ENCODE results near the gene CIRBP.

Gene CIRBP

DNA sequence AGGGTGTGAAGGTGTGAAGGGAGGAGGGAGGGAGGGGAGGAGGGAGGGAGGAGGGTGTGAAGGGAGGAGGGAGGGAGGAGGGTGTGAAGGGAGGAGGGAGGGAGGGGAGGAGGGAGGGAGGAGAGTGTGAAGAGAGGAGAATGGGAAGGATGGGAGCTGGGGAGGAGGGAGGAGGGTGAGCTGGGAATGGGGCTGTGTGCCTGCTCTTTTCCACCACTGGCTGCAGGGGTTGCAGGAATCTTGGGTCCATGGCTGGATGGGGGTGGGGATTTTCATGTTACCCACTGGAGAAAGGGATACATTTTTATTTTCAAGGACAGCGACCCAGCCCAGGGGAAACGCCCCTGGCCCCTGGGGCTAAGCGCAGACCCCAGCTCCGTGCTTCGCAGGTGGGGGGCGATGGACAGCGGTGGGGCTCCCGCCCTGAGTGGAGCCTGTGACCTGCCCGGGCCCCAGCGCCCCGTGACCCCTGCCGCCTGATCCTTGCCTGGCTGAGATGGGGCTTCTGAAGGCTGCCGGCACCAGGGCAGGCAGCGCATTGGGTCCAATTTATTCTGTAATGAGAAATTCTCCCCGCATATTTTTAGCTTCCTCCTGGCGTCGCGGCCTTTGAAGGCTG lies 13.6 kb downstream of the CIRBP start:
- no peak for DNase-seq

DNA sequence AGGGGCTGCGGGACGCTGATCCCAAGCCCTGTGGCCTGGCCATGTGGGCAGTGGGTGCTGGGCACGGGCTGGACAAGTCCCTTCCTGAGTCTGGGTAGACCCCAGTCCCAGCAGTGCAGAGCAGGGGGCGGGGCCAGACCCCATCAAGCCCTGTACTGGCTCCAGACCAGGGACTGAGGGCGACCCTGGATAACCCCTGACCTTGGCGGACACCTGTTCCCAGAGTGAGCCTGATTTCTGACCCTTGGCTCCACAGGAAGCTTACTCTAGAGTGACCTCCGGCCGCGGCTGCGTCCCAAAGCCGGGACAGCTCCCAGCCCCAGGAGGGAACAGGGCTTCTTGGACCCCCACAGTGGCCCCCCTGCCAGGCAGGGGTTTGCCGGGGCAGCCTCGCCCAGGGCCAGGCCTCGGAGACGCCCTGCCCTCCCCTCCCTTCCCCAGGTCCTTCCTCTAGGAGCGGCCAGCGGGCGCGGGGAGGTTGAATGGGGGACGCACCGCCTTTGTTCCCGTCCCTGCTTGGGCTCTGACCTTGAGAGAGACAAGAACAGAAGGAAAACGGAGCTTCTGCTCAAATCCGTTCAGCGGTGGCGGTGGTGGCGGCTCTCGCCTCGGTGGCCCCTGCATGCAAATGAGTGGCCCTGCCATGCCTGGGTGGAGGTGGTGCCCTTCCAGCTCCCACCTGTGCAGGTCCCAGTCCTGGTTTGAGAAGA lies 14.2 kb downstream of the CIRBP start:
- DNase-seq: no peak

DNA sequence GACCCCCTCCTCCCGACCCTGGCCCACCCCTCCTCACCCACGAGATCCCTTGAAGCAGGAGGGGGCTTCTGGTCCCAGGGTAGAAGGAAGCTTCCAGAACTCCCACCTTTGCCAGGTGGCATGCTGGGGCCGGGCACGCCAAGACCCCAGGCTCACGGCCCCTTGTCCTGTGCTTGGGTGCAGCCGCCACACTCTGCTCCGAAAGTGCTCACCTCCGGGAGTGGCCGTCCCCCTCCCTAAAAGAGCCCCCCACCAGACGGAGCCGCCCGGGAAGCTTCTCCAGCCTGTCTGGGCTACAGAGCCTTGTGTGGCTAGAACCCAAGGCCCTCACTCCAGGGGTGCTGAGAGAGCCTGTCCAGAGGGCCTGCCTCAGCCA lies 14.8 kb downstream of the CIRBP start:
- DNase-seq: no peak

DNA sequence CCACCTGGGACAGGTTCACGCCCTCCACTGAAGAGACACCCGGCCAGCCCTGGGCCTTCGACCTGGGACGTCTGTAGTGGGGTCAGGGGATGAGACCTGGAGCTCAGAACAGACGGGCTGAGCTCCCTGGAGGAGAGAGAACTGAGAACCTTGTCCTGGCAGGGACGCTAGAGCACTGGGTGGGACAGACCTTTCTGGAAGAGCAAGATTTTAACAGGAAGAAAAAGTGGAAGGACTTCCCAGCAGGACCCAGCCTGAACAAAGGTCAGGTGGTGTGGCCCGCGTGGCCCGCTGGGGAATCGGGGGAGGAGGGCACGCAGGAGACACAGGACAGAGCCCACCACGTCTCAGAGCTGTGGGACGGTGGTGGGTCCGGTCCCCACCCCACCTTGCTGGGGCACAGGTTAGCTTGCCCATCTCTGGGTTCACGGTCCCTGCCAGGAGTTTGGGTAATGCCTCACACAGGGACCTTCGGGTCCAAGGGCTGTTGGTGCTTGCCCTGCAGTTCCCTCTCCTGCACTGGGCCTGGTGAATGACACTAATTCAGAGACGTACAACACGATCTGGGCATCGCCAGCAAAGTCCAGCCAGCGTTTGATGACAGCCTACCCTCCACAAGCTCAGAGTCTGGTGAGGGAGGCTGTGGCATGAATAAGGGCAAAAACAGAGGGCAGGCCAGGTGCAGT lies 15.3 kb downstream of the CIRBP start:
- DNase-seq: no peak

DNA sequence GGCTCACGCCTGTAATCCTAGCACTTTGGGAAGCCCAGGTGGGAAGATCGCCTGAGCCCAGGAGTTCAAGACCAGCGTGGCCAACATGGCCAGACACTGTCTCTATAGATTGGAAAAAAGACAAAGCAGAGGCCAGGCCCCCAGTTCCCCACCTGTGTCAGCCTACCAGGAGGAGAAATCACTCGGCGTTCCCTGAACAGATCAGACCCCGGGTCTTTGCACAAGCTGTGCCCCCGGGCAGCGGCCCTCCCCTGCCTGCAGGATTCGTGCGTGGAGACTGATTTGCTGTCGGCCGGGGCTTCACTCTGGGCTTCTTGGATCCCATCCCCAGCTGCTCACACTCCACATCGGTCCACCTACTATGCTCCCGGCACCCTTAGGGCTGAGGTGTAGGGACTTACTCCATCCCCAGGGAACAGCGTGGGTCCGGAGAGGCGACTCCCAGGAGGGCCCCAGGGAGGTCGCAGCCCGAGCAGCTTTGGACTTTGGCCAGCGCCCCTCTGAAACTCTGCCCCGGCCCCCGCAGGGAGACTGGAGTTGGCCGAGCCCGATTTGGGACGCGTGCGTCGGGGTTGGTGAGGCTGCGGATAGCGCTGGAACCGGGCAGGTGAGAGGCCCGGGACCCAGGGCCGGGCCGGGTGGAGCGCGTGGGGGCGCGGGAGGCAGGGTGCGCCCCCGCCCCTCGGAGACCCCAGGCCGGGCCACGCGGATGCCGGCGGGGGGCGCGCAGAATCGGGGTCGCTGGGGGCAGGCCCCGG lies 16.0 kb downstream of the CIRBP start:
- no peak for DNase-seq

DNA sequence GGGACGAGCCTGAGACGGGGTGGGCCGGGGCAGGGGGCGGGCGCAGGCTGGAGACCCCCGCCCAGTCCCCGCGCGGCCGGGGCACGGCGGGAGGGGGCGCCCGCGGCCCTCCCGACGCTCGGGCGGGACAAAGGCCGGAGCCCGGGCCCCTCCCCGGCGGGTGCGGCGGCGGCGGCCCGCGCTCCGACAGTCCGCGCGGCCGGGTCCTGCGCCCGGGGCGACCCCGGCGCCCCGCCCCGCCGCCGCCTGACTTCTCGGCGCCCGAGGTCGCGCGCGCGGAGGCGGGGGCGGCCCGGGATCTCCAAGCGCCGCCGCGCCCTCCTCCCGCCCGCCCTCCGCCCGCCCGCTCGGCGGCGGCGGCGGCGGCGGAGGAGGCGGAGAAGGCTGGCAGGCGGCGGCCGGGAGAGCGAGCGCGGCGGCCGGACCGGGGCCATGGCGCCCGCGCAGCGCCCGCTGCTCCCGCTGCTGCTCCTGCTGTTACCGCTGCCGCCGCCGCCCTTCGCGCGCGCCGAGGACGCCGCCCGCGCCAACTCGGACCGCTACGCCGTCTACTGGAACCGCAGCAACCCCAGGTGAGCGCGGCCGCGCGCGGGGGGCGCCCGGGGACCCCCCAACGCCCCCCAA lies 16.7 kb downstream of the CIRBP start, which contains the start of gene EFNA2:
TSS of gene EFNA2 (plus strand) at position 137 of the 624 bp plus-strand sequence. CDS start at position 433, 296 bp downstream.
- DNase-seq: no peak

DNA sequence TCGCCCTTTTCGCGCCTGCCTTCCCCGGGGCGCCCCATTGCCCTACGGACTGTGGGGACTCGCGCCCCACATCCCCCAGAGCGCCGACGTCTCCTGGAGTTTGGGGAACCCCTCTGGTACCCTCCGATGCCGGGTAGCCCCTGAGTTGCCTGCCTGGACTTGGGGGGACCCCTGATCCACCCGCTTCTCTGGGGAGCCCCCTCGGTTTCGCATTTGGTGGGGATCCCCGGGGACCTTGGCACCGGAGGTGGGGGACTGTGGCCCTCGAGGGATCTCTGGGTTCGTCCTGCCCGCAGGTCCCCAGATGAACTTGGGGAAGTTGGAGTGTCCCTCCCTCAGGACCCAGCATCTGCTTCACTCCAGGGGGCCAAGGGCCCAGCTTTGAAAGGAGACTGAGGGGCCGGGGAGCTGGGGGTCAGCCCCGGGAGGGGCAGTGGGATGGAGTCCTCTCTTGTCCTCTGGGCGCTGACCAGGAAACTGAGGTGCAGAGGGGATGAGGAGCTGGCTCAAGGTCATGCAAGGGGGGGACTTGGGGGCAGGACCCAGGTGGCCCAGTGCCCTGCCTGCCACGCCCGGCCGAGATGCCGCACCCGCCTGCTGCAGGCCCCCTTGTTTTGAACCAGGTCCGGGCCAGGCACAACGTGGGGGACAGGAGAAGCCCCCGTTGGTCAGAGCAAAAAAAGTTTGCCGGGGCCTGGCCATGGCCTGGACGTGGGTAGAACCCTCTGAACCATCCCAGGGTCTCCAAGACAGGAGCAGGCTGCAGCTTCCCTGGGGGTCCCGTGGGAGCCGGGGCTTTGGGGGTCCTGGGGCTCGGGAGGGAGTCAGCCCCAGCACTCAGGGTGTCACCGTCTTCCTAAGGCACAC lies 17.6 kb downstream of the CIRBP start:
- no peak for DNase-seq

DNA sequence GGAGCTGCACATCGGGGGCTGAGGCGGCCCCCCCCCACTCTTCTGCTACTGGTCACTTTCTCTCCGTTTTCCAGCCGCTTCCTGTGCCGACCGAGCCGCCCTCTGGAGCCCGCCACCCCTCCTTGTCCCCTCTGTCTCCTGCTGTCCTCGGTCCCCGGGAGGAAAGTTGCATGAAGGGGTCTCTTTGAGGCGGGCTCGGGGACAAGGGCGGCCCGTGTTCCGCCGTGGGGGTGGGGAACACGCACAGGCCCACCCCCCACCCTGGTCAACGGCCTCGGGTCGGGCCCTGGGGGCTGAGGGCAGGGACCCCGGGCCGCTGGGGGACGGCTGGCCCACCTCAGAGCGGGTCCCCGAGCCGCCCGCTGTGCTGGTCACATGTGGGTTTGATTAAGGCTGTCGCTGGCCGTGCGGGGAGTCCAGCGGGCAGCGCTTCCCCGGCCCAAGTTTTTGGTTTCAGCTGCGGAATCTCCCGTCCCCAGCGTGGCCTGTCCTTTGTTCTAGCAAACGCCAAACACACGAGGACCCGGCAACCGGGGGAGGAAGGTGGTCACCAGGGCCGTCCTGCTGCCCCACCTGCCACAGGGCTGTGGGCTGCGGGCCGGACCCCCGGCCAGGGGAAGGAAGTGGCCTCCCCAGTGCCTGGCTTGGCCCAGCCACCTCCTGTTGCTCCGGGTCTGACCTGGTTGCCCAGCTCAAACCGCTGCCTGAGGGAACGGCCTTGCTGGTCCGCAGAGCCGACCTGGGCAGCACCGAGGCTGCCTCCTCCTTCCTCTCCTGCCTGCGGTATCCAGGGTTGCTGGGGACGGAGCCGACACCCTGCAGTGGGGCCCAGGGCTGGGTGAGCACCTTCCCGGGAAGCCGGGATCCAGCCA lies 18.5 kb downstream of the CIRBP start:
- no peak for DNase-seq

DNA sequence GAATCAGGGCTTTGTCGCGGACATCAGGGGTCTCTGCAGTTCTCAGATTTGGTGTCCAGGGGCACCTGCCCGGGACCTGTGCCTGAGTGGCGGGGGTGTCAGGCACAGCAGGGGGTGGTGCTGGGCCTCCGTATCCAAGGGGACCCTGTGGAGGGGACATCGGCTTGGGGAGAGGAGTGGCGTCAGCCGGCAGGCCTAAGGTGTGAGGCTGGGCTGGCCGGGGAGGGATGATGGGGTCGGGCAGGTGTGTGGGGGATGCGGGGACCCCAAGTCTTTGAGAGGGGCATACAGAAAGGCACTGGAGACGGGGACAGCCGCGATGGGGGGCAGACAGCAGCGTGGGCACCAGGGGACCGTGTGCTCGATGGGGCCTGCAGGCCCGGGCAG lies 19.1 kb downstream of the CIRBP start:
- no peak for DNase-seq

DNA sequence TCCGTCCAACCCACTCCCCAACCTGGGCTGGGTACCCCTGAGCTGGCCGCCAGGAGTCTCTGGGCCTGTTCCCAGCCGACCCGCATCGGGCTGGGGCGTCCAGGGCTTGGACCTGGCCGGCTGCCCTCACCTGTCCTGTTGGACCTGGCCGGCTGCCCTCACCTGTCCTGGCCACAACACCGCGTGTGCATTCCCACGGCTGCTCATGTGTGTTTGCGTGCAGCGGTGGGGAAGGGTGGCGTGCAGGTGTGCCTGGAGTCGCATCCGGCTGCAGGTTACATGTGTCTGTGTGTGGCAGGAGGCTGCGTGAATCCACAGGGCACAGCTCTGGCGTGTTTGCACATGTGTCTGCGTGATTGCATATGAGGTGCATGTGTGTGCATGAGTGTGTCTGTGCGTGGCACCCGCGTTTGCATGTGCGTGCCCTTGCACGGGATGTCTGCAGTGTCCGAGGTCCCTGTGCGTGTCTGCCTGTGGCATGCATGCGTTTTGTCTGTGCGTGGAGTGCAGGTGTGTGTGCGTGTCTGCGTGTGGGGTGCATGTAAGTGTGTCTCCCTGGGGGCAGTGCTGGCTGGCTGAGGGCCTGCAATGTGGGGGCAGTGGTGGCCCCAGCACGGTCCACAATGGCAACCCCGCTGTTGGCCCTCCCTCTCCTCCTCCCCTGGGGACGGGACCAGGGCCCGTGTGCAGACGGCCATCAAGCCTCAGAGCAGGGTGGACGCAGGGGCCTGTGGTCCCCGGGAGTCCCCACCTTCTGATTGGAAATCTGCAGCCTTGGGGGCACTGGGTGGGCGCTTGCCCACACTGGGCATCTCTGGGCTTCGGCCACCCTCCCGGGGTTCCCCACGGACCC lies 19.9 kb downstream of the CIRBP start:
- DNase-seq: no peak

DNA sequence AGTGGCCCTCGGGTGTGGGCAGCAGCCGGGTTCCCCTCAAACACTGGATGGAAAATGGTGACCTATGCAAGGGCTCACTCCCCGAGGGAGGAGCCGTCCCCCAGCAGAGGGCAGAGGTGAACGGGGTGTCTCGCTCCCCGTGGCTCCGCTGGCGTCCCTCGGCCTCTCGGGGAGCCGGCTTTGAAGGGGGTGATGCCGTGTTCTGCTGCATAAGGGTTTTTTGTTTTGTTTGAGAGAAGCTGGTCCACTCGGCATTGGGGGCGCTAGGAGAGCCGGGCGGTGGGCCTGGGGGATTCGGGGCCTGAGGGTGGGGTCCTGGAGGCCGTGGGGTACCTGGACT lies 20.5 kb downstream of the CIRBP start:
- DNase-seq: no peak

DNA sequence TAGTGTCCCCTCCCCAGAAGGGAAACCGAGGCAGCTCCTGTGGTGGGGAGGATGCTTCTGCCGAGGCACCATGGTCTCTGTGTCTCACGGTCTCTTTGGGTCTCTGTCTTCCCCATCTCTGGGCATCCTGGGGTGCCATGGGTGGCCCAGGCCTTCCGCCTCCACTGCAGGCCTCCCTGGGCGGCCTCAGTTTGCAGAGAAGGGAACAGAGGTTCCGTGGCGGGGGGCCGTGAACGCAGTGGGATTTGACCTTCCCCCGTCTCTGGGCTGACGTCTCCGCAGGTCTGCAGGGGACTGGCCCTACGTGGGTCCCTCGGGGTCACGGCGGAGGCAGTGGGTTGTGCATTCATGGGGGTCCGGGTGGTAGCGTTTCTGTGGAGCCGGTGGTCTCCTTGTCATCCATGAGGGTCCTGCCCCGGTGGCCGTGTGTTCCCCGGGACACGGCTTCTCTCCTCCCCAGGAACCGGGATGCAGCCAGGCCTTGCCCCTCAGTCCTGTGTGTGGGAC lies 21.1 kb downstream of the CIRBP start:
- no peak for DNase-seq

DNA sequence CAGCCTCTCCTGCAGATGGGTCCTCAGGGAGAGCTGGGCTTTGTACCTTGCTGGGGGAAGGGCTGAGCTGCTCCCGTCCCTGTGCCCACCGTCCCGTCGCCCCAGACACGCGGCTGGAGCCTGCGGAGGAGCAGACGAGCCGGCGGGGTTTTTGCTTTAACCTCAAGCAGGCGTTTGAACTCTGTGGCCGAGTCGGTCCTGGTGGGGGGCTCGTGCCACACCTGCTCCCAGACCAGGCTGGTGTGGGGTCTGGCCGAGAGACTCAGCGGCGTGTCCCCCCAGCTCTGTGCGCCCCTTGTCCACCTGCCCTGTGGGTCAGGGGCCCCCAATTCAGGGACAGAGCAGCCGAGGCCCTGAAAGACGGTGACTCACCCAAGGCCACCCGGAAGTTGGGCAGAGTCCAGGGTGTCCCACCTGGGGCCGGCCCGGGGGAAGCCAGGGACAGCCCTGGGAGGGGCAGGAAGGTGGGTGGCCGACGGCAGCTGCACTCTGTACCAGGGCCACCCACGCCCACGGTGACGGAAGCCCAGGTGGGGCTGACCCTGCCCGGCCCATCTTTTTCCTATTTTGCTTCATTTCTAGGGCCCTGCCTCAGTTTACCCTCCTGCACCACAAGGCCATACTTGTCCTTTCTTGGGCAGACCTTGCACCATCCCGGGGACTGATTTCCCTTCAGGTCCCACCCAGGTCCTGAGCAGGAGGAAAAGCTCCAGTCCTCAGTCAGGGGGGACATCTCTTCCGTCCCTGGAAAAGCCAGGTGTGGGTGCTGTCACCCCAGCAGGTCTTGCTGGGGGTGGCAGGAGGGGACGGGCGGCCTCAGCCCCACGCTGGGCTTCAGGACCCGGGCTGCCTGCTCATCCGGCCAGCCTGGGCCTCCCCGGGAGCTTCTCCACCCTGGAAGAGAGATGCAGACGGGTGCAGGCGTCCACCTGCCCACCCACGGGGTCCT lies 21.8 kb downstream of the CIRBP start:
- DNase-seq: no peak

DNA sequence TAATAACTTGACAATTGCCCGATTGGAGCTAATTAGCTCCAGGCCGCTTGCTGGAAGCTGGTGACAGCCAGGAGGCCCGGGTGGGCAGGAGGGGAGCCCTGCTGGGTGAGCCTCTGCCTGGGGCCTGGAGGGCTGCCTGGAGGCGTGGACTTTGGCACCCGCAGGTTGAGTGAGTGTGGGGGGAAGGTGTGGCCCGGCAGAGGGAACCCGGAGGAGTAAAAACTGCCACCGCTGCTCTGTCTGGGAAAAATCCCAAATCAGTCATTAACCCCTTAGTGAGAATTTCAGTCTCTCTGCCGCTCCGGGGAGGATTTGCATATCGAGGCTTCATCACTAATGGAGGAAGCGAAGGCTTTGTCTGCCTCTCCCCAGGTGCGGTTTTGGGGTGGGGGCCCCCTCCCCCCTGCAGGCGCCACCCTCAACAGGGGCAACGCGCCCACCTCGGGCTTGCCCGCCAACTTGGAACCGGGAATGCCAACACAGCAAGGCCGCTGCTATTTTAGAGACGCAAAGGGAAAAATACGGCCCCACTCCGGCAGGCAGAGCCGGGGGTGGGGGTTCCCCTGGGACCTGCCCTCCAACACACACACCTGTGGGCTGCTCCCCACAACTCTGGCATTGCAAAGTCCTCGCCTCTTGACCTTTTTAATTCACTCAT lies 22.8 kb downstream of the CIRBP start:
- no peak for DNase-seq

DNA sequence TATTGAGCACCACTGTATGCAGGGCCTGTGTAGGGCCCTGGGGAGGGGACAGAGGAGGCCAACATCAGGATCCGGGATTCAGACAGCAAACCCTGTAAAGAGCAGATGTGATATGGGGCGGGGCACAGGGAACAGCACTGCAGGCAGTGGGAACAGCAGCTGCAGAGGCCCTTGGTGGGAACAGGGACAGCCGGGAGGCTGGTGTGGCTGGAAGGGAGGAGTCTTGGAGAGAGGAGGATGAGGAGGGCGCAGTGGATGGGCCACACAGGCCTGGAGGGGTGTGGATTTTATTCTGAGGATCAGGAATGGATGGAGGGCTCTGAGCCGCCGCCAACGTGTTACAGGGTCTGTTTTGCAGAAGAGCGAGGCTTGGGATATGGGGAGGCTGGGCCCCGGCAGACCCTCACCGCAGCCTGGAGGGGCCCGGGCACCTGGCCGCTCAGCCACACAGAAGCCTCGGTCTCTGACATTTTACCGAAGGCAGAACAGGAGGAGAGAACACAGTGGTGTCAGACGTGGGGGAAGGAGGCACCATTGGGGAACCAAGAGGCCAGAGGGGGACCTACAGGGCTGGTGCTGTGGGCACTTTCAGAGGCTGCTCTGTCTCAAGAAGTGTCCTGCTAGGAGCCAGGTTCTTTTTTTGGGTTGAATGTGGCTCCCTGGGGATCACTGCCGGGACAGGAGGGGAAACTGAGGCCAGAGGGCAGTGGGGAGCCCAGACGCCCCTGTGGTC lies 23.5 kb downstream of the CIRBP start:
- DNase-seq: no peak

DNA sequence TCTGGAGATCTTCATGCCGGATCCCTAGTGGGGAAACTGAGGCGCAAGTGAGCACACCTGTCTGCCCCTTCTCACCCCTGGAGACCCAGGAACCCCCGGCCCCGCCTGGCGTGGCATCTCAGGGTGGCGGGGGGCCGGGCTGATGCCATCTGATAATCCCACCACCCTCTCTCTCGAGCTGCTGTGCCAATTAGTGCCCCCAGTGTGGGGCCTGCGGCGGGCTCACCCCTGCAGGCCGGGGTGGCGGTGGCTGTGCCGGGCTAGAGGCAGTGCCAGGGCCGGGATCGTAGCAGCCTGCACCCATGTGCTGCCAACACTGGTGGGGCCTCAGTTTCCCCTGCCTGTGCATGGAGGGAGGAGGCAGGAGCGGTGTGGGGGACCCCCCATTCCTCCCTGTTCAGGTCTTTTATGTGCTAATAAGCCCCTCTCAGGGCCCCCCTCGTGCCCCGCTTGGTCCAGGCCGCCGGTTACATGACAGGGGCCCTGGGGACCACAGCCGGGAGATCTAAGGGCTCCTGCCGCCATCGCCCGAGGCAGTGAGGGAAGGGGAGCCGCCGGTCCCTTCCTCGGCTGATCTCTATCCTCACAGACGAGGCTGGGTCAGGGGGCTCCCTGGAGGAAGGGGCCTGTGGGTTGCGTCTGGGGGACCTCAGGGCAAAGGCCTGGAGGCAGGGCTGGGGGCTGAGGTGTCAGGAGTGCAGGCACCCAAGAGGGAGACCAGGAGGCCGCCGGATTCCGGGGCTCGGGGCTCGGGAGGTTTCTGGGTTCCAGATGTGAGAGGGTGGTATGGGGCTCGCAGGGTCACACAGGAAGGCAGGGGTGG lies 24.9 kb downstream of the CIRBP start:
- DNase-seq: no peak
